GM12878 (cell line): Measurements from ENCODE around the gene APOBEC3B.

Experiments used
- BCL11A ChIP-seq: IDR thresholded peaks from 2 replicates; pipeline ENCODE4 v1.6.1; 2011; ENCODE audit warnings: low read depth, low read length
- CEBPB ChIP-seq, 2 experiments: fragments of 150-350 bp in 1 of 2; IDR thresholded peaks; 2 replicates each; pipeline ENCODE4 v1.6.1; 2012 to 2014; ENCODE audit warnings: low read depth in 2 of 2, low read length in 2 of 2, borderline replicate concordance in 1 of 2, inconsistent platforms in 1 of 2
- CTCF ChIP-seq, 3 experiments: IDR thresholded peaks in 2 of 3; conservative IDR thresholded peaks in 1 of 3; 2 replicates each; pipeline ENCODE4 v1.5.1; 2011; ENCODE audit warnings: low read depth in 3 of 3, low read length in 3 of 3, mild to moderate bottlenecking in 3 of 3, control low read depth in 2 of 3, moderate library complexity in 2 of 3, inconsistent platforms in 1 of 3, mixed read lengths in 1 of 3; ENCODE audit not compliant: control insufficient read depth in 2 of 3, insufficient read depth in 1 of 3; ENCODE audit errors: extremely low read depth in 1 of 3
- EGR1 ChIP-seq, 2 experiments: IDR thresholded peaks; 1 replicate in 1 of 2; 2 replicates in 1 of 2; pipeline ENCODE4 v1.6.1; 2011 to 2012; ENCODE audit warnings: low read depth in 2 of 2, low read length in 2 of 2, borderline replicate concordance in 1 of 2, mild to moderate bottlenecking in 1 of 2, moderate library complexity in 1 of 2
- EP300 ChIP-seq, 2 experiments: fragments of 150-350 bp in 1 of 2; IDR thresholded peaks; 2 replicates each; pipeline ENCODE4 v1.6.1; 2011 to 2012; ENCODE audit warnings: low read depth in 2 of 2, low read length in 2 of 2, borderline replicate concordance in 1 of 2, improper control_type of control experiment in 1 of 2, inconsistent platforms in 1 of 2; ENCODE audit not compliant: control insufficient read depth in 1 of 2
- FOXM1 ChIP-seq: IDR thresholded peaks from 2 replicates; pipeline ENCODE4 v1.6.1; 2012; ENCODE audit warnings: low read depth, mild to moderate bottlenecking, inconsistent platforms, low read length, moderate library complexity
- HDAC6 ChIP-seq: fragments of 200-600 bp; sonication (generic); IDR thresholded peaks from one replicate; pipeline ENCODE4 v1.8.0; 2017; ENCODE audit warnings: antibody characterized with exemption; ENCODE audit not compliant: unreplicated experiment
- NR2F1 ChIP-seq: fragments of 450-650 bp; conservative IDR thresholded peaks from 2 replicates; pipeline ENCODE4 v1.6.1; 2017; ENCODE audit warnings: mild to moderate bottlenecking
- POLR2A ChIP-seq: IDR thresholded peaks from 2 replicates; pipeline ENCODE4 v1.6.1; 2011; ENCODE audit warnings: low read depth, mild to moderate bottlenecking, low read length
- RCOR1 ChIP-seq: conservative IDR thresholded peaks from 2 replicates; pipeline ENCODE4 v1.6.1; 2012; ENCODE audit warnings: low read depth, low read length, improper control_type of control experiment
- TF ChIP-seq, protein P1 (sequence below): IDR thresholded peaks from 2 replicates; pipeline ENCODE4 v1.6.1; 2012; ENCODE audit warnings: low read depth, low read length, improper control_type of control experiment

DNA sequence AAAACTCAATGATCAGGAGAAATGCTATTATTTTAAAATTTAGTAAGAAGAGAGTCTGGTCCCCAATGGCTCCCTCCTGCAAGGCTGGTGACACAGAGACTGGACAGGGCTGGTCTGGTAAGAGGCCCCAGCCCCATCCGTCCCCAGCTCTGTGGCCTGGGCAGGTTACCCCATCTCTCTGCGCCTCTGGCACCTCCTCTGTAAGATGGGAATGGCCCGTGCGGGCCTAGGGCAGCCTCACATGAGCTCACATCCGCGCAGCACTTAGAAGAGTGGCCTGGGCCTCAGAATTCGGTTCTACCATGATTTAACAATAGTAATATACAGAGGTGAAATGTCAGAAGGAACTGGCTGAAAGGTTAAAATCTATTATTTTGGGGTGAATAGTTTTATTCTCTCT is 59.8 kb downstream of the APOBEC3B start:
- TF ChIP-seq NR2F1, result no peak
- no peak for TF ChIP-seq POLR2A
- no peak for TF ChIP-seq EGR1 (IDR thresholded peaks at IDR 0.05; ENCODE audit: borderline replicate concordance in 1 of 2, low read depth in 2 of 2, low read length in 2 of 2)
- no peak for TF ChIP-seq CTCF (IDR thresholded peaks at IDR 0.05 in 2 of 3, conservative IDR thresholded peaks at IDR 0.05 in 1 of 3; ENCODE audit: control insufficient read depth in 2 of 3, extremely low read depth in 1 of 3, insufficient read depth in 1 of 3, low read depth in 3 of 3, low read length in 3 of 3)
- TF ChIP-seq RCOR1, result no peak
- no peak for TF ChIP-seq CEBPB (IDR thresholded peaks at IDR 0.05; ENCODE audit: borderline replicate concordance in 1 of 2, low read depth in 2 of 2, low read length in 2 of 2)
- TF ChIP-seq HDAC6, result no peak
- no peak for TF ChIP-seq BCL11A
- no peak for TF ChIP-seq EP300 (IDR thresholded peaks at IDR 0.05; ENCODE audit: borderline replicate concordance in 1 of 2, control insufficient read depth in 1 of 2, low read depth in 2 of 2, low read length in 2 of 2)
- no peak for TF ChIP-seq FOXM1
- TF ChIP-seq, protein P1, sequence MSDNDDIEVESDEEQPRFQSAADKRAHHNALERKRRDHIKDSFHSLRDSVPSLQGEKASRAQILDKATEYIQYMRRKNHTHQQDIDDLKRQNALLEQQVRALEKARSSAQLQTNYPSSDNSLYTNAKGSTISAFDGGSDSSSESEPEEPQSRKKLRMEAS, result no peak
